ENCODE measurements around the gene GPR35. TPM values are rescaled to one million over a fixed set of nuclear protein-coding genes. Genes with fewer than 3 reads are reported as not detected.
A peak's percentile ranks its signal among the peaks of the same experiment; 100 is the strongest.

The GPR35 gene
- total RNA-seq, 1 experiment from 2014 or later: 1.3 TPM

GRCh38 chr2:240586198-240586918, 38.9 kb upstream of the GPR35 start, which contains the start of gene CAPN10:
Gene CAPN10 (plus strand): TSS chr2:240586734. CDS start chr2:240586912, 178 bp downstream.
- intact Hi-C loops (cut with micrococcal nuclease; ENCODE audit: unreplicated experiment): no loop called here
- no TSS peak for BruUV-seq (replicated peaks)
- in situ Hi-C loops (cut with HindIII; ENCODE audit: low pct_unique_long_range_greater_than_20kb, low sequenced_read_pairs): no loop called here

More at GRCh38 chr2:240586198-240586918, 38.9 kb upstream of the GPR35 start, which contains the start of gene CAPN10:
- peaks cover 30% of the 10 kb centered on the region for H3K4me1 ChIP-seq (ENCODE audit: control insufficient read depth, insufficient read depth, low read length)
- peak; percentile 79; the same call in 1 of the 2 replicates for TF ChIP-seq SIN3A (IDR thresholded peaks at IDR 0.05; ENCODE audit: borderline replicate concordance, insufficient read depth, low read depth, low read length)
- no peak; a peak in 1 of 4 replicates for TF ChIP-seq REST (IDR thresholded peaks at IDR 0.05; ENCODE audit: insufficient read depth in 1 of 2, low read depth in 2 of 2, low read length in 1 of 2)
- no peak for TF ChIP-seq TCF7L2 (IDR thresholded peaks at IDR 0.05; ENCODE audit: low read depth, low read length)
- TF ChIP-seq, protein P1, sequence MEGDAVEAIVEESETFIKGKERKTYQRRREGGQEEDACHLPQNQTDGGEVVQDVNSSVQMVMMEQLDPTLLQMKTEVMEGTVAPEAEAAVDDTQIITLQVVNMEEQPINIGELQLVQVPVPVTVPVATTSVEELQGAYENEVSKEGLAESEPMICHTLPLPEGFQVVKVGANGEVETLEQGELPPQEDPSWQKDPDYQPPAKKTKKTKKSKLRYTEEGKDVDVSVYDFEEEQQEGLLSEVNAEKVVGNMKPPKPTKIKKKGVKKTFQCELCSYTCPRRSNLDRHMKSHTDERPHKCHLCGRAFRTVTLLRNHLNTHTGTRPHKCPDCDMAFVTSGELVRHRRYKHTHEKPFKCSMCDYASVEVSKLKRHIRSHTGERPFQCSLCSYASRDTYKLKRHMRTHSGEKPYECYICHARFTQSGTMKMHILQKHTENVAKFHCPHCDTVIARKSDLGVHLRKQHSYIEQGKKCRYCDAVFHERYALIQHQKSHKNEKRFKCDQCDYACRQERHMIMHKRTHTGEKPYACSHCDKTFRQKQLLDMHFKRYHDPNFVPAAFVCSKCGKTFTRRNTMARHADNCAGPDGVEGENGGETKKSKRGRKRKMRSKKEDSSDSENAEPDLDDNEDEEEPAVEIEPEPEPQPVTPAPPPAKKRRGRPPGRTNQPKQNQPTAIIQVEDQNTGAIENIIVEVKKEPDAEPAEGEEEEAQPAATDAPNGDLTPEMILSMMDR (IDR thresholded peaks at IDR 0.05): no peak
- TF ChIP-seq POLR2AphosphoS5 (IDR thresholded peaks at IDR 0.05; ENCODE audit: low read depth, low read length): peak; percentile 66
- POLR2A ChIA-PET: interaction anchor here (0.6 to 0.7 kb wide), 2 partner anchors 20 to 29 kb away, joined by 3 to 4 read pairs; partner anchors contain the start of gene ANKMY1
- peak; percentile 53 for DNase-seq (ENCODE audit: low read depth, low spot score)
- H3K36me3 ChIP-seq (ENCODE audit: control insufficient read depth, insufficient read depth, low read length): peaks cover 5% of the 10 kb centered on the region; the same call in 1 of the 2 replicates
- CTCF ChIA-PET: interaction anchor here (0.6 to 0.9 kb wide), 4 partner anchors 20 to 729 kb away, joined by 3 to 9 read pairs (median 4); partner anchors contain the start of genes HDLBP and SEPTIN2
- H3K9me3 ChIP-seq (ENCODE audit: control insufficient read depth, insufficient read depth, low read depth, low read length): no peaks in the 10 kb centered on the region; the same call in 1 of the 2 replicates
- peak within 1 kb of the TSS; percentile 98 to 100 for H3K4me3 ChIP-seq (ENCODE audit: low read depth in 2 of 2, low read length in 2 of 2)
- no peaks in the 10 kb centered on the region for H3K27me3 ChIP-seq (ENCODE audit: control insufficient read depth, insufficient read depth, low read length)
- peak within 1 kb of the TSS; percentile 91 for H3K27ac ChIP-seq (ENCODE audit: low read length)
- ATAC-seq: peak; percentile 96

Data from Panc1 (cell line).